Measurements from ENCODE around the gene OGFR. TPM values are rescaled to one million over a fixed set of nuclear protein-coding genes. Genes with fewer than 3 reads are reported as not detected.
A peak's percentile ranks its signal among the peaks of the same experiment; 100 is the strongest.

OGFR gene
- total and polyA plus RNA-seq, 2 experiments from 2014 or later = 49.9 to 83.1 TPM

DNA sequence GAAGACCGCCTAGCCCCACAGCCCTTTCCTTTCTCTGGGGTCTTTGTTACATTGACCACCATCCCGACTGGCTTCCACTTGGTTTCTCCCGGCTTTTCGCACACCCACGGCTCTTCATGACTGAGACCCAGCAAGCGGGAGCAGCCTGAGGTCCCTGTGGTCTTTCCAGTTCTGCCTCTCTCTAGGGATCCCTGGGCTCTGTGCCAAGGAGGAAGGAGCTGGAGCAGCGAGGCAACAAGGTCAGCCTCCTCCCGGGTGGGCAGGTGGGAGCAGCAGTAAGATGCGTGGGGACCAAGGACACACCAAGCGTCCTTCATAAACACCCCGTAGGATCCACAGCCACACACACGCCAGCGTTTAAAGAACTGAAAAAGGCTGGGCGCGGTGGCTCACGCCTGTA lies 37.9 kb upstream of the OGFR start:
- no peaks in the 10 kb centered on the region for H3K4me1 ChIP-seq (ENCODE audit: low read depth)
- no peaks in the 10 kb centered on the region for H3K27me3 ChIP-seq
- no peaks in the 10 kb centered on the region for H3K36me3 ChIP-seq
- no peak for TF ChIP-seq CTCF (IDR thresholded peaks at IDR 0.05; ENCODE audit: low read depth, low read length)
- no peaks in the 10 kb centered on the region for H3K9me3 ChIP-seq (ENCODE audit: low read depth)
- H3K27ac ChIP-seq = no peak overlapping the region
- DNase-seq (ENCODE audit: low read depth in 1 of 2, low spot score in 1 of 2) = peak in 1 of 2 donors; percentile 30
- H3K4me3 ChIP-seq = no peak overlapping the region

DNA sequence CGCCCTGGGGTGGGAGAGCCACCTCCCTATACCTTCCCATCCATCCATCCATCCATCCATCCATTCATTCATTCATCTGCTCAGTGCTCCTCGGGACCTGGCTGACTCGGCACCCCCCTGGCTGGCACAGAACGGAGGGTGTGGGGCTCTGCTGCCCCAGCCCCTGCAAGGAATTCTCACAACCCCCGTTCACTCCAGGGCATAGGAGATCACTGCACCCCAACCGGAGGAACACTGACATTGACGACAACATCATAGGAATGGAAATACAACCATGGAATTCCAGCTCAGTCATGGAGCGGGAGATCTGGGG lies 36.4 kb upstream of the OGFR start:
- TF ChIP-seq CTCF (IDR thresholded peaks at IDR 0.05; ENCODE audit: low read depth, low read length) = no peak
- DNase-seq (ENCODE audit: low read depth in 1 of 2, low spot score in 1 of 2) = no peak
- Histone ChIP-seq H3K4me1 (ENCODE audit: low read depth) (no peaks in the 10 kb centered on the region), H3K27ac (peak overlapping the region; percentile 27), H3K27me3 (no peaks in the 10 kb centered on the region), H3K9me3 (ENCODE audit: low read depth) (no peaks in the 10 kb centered on the region), H3K36me3 (no peaks in the 10 kb centered on the region), H3K4me3 (no peak overlapping the region)

- peak; percentile 33 to 91 for DNase-seq (ENCODE audit: low read depth in 1 of 2, low spot score in 1 of 2)
- Histone ChIP-seq H3K9me3 (ENCODE audit: low read depth) (no peaks in the 10 kb centered on the region), H3K27me3 (no peaks in the 10 kb centered on the region), H3K36me3 (no peaks in the 10 kb centered on the region), H3K4me3 (no peak overlapping the region), H3K27ac (peak overlapping the region; percentile 27), H3K4me1 (ENCODE audit: low read depth) (no peaks in the 10 kb centered on the region)
- TF ChIP-seq CTCF (IDR thresholded peaks at IDR 0.05; ENCODE audit: low read depth, low read length) = no peak
These were observed 35.9 kb upstream of the OGFR start for GRCh38 chr20:62768551-62769287.

DNA sequence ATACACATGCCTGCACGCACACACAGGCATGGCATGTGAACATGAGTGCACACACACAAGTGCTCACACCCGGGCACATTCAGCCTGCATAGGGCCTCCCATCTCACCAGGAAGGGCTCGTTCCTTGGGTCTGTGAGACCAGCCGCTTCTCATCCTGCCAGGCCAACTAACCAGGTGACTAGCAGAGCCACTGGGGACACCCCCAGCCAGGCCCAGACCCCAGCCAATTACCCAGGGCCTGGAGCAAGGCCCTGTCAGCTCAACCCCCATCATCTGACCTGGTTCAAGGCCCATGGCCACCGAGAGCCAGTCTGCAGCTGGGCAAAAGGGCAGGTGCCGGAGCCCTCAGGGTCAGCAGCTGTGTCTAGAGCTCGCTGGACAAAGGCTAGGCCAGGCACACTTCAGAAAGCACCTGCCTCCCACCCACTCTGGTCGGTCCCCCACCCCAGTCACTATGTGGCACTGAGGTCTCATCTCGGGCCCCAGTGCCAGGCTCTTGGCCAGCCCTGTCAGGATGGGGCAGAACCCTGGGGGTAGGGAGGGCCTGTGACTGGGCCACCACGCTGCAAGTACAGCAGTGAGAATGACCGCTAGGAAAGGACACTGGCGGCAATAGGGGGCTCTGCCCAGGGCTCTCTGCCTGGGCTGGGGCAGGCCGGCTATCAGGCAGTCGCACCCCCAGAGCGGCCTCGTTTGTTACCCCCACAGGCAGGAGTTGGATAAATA lies 35.1 kb upstream of the OGFR start:
- Histone ChIP-seq H3K4me3 (no peak overlapping the region), H3K27ac (no peak overlapping the region), H3K27me3 (no peaks in the 10 kb centered on the region), H3K9me3 (ENCODE audit: low read depth) (no peaks in the 10 kb centered on the region), H3K36me3 (no peaks in the 10 kb centered on the region), H3K4me1 (ENCODE audit: low read depth) (no peaks in the 10 kb centered on the region)
- no peak for DNase-seq (ENCODE audit: low read depth in 1 of 2, low spot score in 1 of 2)
- no peak for TF ChIP-seq CTCF (IDR thresholded peaks at IDR 0.05; ENCODE audit: low read depth, low read length)

- Histone ChIP-seq H3K4me3 (no peak overlapping the region), H3K36me3 (no peaks in the 10 kb centered on the region), H3K27me3 (no peaks in the 10 kb centered on the region), H3K9me3 (ENCODE audit: low read depth) (no peaks in the 10 kb centered on the region), H3K4me1 (ENCODE audit: low read depth) (no peaks in the 10 kb centered on the region), H3K27ac (no peak overlapping the region)
- TF ChIP-seq CTCF (IDR thresholded peaks at IDR 0.05; ENCODE audit: low read depth, low read length) = no peak
- no peak for DNase-seq (ENCODE audit: low read depth in 1 of 2, low spot score in 1 of 2)
These were observed 34.3 kb upstream of the OGFR start for GRCh38 chr20:62770111-62770910.
